ENCODE results near the gene AKAP14. TPM values are rescaled to one million over a fixed set of nuclear protein-coding genes. Genes with fewer than 3 reads are reported as not detected.

Gene AKAP14
- total and polyA plus RNA-seq, 2 experiments from 2014 or later, result 2.5 to 3.3 TPM

DNA sequence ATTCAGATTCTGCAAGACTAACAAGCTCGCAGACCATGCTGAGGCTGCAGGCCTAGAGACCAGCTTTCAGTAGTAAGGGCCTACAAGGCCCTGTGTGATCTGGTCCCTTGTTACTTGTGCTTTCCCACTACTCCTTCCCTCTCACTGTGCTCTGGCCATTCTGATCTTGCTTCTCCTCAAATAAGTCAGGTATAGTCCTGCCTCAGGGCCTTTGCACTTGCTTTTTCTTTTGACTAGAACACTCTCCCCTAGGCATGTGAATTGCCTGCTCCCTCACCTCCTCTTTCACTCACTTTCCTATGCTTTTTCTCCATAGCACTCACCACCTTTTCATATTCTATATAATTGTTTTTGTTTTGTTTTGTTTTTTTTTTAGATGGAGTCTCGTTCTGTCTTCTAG, 22.2 kb downstream of the AKAP14 start:
- Histone ChIP-seq H3K9me2 (ENCODE audit: insufficient read depth) (no peaks in the 10 kb centered on the region), H3K79me2 (replicated peaks; ENCODE audit: insufficient read depth) (no peaks in the 10 kb centered on the region), H3K36me3 (ENCODE audit: insufficient read depth) (no peaks in the 10 kb centered on the region), H3K4me3 (no peak overlapping the region), H3K4me1 (ENCODE audit: insufficient read depth) (no peaks in the 10 kb centered on the region), H4K20me1 (replicated peaks; ENCODE audit: insufficient read depth) (no peaks in the 10 kb centered on the region), H2AFZ (no peak overlapping the region), H3K27me3 (ENCODE audit: insufficient read depth) (no peaks in the 10 kb centered on the region), H3K4me2 (no peak overlapping the region), H3F3A (replicated peaks; ENCODE audit: low read depth) (no peaks in the 10 kb centered on the region), H3K27ac (ENCODE audit: low read depth) (no peak overlapping the region)
- Mint-ChIP-seq H3K27me3 (ENCODE audit: insufficient read depth, low read depth, poor library complexity) (no peaks in the 10 kb centered on the region), H3K4me1 (no peaks in the 10 kb centered on the region), H3K9me3 (no peaks in the 10 kb centered on the region), H3K36me3 (ENCODE audit: low read depth) (no peaks in the 10 kb centered on the region), H3K27ac (no peak overlapping the region), H3K4me3 (no peak overlapping the region)
- DNase-seq (ENCODE audit: low spot score), result no peak
- TF ChIP-seq ZNF331 (CRISPR knock-in tag; IDR thresholded peaks at IDR 0.05; ENCODE audit: low read depth) (no peak), NANOG (IDR thresholded peaks at IDR 0.05; ENCODE audit: borderline replicate concordance) (no peak), ZNF462 (CRISPR knock-in tag; IDR thresholded peaks at IDR 0.05) (no peak), ETS1 (IDR thresholded peaks at IDR 0.05) (no peak), STAT1 (IDR thresholded peaks at IDR 0.05; ENCODE audit: unreplicated experiment) (no peak), JUNB (IDR thresholded peaks at IDR 0.05; ENCODE audit: unreplicated experiment) (no peak), ZNF114 (CRISPR knock-in tag; IDR thresholded peaks at IDR 0.05) (no peak), REST (IDR thresholded peaks at IDR 0.05; ENCODE audit: unreplicated experiment) (no peak), EZH2 (IDR thresholded peaks at IDR 0.05; ENCODE audit: low read depth, unreplicated experiment) (no peak), EZH2phosphoT487 (IDR thresholded peaks at IDR 0.05; ENCODE audit: unreplicated experiment) (no peak), CREB1 (CRISPR knock-in tag; IDR thresholded peaks at IDR 0.05; ENCODE audit: low read depth) (no peak), POLR2AphosphoS5 (IDR thresholded peaks at IDR 0.05; ENCODE audit: low read depth) (no peak), CTCF (conservative IDR thresholded peaks at IDR 0.05; ENCODE audit: low read depth in 2 of 2) (no peak)
- ATAC-seq, result no peak
